ENCODE data around the gene ADGRB3.
"Not testable (repeated sequence)": the region's sequence is repeated elsewhere in the genome, so short reads cannot be mapped to it uniquely, and the experiment has no call there.

ADGRB3 gene

DNA sequence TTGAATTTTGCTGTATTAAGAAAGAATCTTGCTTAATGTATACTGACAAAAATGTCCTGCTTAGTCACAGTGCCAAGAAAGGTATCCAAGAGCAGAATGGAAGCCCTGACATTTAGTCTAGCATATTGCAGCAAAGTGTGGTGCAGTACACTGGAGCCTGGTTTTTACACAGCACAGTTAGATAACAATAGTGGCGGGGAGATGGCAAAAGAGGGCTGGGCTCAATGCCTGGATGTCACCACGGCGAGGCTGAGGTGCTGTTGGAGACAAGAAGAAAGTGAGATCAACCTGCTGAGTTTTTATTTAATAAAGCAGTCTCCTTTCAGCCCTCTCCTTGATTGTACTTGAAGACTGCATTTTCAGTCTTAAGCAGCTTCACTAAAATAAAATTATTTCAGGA is 735.7 kb downstream of the ADGRB3 start:
- DNase-seq, result no peak

DNA sequence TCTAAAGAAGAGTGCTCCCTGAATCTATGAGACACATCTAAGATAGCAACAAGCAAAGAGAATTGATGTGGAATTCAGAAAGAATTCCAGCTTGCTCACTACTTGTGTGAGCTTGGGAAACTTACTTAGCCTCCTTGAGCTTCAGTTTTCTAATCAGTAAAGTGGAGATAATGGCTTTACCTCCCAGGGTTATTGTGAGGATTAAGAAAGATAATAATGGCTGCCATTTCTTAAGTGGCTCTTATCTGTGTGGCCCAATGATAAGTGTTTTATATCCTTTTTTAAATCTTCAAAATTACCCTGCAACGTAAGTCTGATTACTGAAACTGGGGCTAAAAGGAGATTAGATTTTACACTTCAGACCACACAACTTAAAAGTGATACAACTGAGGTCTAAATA is 743.2 kb downstream of the ADGRB3 start:
- no peak for DNase-seq

DNA sequence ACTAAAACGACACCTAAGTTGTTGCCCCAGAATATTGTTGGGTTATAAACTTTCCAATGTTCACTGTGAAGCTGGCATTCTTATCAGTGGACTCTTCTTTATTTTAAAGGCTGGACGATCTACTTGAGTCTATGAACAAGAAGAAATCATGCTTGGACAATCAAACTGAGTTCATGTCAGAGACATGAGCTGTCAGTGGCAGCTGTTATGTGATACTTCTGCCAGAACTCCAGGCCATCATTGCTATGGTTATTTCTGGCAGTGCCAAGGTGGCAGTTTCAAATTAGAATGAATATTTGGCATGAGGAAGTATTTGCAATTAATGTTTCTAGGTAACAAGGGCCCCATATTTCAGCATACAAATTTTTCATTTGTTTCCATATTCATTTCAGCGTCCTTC is 744.4 kb downstream of the ADGRB3 start:
- DNase-seq, result no peak

DNA sequence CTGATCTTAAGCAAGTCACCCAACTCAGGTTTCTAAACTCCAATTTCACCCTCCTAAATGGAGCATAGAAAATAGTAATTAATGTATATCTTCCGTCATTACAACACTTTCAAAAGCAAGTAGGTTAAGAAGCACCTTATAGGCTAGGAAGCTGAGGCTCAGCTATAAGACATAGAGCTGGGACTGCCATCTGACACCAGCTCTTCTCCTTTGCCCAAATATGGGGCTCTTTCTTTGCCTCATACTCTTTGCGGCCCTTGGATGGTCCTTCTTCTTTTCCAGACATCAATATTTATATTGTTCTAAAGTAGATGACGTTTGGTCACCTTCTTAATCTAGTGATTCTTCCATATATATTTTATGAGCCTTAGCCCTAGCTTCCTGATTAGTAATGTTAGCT is 748.5 kb downstream of the ADGRB3 start:
- no peak for DNase-seq

DNA sequence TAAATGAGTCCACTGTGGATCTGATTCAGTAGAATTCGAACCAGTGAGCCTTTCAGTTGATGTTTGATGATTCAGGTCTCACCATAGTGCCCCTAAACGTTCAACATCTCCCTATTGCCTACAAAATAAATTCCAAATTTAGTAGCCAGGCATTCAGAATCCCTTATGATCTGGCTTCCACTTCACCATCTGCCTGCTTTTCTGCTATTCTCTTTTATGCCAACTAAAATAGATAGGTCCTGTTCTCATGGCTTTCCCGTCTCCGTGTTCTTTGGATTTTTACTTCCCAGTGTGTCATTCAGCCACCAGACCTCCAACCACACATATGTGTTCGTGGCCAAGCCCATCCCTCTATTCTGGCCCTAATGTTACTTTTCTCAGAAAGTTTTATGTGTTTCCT is 751.3 kb downstream of the ADGRB3 start:
- no peak for DNase-seq

DNA sequence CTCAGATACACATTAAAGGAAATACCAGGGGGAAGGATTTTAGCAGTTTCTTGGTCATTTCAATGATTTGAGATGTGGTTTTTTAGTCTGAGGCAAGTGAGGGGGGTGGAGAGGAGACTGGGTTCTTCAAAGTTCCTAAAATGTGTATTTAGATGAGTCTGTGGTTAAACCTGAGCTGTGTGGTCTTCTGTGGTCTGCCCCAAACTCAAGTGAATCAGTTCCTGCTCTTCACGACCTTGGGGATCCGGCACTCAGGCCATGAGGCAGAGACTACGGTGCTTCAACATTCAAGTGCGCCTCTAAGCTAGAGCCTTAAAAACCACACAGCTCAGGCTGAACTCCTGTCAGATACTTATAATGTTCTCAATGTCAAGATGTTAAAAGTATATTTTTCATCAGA is 755.0 kb downstream of the ADGRB3 start:
- no peak for DNase-seq

DNA sequence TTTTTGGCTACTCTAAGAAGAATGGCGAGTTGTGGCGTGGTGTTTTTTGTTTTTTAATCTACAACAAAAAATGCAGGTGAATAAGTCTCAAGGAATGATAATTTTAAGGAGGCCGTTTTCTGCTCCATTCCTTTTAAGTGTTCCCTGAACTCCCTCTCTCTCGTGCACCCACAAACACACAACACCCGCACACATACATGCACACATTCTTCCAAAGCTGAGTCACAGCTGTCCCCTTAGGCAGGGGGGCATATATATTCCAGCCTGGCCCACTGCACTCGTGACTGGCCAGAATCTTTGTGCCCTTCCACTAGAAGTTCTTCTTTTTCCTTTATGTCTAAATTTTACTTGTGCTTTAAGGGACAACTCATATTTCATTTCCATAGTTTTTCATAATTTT is 756.0 kb downstream of the ADGRB3 start:
- no peak for DNase-seq

DNA sequence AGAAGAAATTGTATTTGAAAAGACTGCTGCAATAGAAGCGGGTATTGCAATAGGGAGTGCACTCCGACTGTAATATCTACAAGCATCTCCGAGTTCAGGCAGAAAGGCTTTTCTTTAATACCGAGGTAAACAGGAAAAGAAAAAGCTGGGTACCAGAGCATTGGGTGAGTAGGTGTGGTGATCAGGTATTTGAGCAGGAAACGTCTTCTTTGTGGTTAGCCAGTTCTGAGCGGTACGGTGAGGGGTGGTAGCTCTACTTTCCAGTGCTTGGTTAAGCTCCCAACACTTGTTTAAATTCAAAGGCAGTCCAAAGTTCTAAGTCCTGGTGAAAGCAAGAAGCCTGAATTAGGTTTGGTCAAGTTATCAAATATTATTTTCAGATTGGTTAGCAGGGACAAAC is 757.7 kb downstream of the ADGRB3 start:
- DNase-seq, result no peak

DNA sequence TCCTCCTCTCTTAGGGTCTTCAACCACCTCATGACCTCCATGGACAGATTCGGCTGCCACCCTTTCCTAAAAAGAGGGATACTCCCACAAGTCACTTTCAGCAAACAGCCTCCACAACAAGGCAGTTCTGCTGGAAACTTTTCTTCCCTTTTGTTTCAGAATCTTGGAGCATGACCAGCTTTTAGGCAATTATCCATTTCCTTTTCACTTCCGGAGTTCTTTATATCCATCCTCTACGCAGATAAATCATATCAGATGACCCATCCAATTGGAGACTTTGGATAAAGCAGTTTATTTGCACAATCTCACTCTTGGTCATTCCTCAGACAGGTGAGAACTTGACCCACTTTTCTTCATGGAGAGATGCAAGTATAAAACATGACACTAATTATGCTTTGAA is 763.2 kb downstream of the ADGRB3 start:
- no peak for DNase-seq

DNA sequence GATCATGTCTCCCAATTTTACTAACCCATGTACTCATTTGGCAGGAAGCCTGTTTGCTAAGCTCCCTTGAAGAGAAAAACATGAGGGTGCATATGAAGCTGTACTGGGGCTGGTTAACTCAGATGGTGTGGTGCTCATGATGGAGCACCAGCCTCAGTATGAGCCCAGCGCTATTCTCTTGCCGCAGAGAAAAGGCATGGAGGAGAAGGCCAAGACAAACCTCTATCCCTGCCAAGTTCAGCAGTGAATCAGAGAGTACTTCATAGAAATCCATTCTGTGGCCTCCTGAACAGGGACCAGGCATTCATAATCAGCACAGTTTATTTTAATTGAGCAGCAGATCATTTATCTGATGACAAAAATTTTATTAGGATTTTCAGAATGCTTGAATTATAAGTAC is 763.6 kb downstream of the ADGRB3 start:
- no peak for DNase-seq

DNA sequence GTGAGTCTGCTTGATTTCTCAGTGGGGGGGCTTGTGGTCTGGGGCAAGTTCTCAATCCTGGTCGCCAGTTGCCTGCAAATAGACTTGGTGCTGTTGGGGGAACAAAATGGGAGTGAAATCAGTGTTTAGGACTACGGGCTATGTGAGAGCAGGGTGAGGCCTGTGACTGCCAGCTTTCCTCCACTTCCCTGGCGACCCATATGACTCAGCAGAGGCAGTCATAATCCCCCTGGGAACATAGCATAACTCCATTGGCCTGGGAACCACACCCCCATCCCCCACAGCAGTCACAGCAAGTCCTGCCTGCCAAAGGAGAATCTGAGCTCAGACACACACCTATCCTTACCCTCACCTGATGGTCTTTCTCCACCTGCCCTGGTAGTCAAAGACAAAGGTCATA is 773.8 kb downstream of the ADGRB3 start:
- DNase-seq, result no peak

DNA sequence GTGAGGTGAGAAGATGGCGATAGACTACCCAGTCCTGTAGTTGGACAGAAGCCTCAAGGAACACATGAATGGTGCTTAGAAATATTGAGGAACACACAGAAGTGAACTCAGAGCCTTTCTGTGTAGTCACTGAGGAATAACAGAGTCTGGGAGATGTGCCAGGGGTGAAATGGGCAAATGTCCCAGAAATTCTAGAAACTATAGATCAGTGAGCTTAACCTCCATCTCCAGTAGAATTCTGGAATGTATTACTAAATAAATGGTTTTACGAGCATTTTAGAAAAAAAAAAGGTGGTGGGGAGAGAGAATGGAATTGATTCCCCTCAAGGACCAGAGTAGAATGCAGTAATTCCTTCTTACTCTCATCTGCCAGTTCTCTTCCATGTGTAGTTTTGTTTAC is 781.7 kb downstream of the ADGRB3 start:
- DNase-seq, result no peak

DNA sequence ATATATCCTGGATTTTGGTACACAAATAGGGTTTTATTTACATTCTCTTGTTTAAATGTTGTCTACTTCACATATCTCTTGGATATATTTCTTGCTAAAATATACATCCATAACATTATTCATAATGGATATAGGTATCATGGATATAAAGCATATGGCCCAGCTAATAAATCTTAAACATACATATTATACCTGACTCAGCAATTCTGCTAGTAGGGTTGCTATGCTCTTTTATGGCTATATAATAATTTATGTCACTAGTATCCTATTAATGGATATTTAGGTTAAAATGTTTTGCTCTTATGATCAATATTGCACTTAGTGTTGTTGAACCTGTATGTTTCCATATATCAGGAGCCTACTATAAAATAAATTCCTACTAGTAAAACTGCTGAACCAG is 786.2 kb downstream of the ADGRB3 start:
- DNase-seq, result no peak

DNA sequence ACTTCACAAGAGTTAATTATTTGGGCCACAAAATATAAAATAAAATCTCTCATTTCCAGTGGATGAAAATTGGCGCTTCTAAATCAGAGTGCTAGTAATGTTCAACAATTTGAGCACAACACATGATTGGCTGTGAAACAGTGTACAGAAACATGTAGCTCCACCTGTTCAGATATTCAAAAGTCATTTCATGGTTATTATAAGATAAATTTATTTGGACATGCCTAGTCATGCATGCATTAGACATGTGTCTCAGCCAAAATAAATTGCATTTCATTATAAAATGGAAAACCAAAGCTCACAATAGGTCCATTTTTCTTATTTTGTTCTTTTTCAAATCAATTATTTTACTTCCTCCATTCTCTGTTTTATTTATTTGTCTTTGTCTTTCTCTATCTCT is 786.9 kb downstream of the ADGRB3 start:
- no peak for DNase-seq

DNA sequence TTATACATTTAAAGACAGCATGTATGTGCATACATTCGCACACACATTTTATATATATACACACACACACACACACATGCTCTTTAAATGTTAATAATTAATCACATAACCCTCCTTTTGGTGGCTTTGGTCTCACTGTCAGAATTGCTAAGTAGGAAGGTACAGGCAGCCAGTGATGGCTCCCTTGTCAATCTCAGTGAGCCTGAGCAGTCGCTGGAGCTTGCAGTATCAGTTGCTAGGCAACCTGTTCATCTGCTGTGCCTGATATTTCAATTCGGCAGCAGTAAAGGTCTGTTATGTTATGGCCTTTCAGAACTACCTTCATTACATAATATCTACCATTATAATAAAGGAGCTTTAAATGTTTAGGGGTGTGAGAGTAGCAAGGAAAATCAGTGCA is 787.4 kb downstream of the ADGRB3 start:
- no peak for DNase-seq

DNA sequence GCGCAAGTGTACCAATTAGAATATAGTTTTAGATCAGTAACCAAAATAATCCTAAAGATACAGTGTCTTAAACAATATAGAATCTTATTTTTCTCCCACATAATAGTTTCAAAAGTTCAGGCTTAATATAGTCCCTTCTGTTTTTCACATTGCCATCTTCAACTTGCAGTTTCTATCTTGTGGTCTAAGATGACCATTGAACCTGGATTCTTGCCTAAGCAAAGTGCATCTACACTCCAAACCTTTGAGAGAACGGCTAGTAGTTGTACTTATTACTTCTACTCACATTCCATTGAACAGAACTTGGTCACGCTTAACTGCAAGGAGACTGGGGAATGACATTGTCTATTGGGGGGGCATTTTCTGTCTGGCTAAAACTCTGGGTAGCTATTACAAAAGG is 788.7 kb downstream of the ADGRB3 start:
- no peak for DNase-seq

DNA sequence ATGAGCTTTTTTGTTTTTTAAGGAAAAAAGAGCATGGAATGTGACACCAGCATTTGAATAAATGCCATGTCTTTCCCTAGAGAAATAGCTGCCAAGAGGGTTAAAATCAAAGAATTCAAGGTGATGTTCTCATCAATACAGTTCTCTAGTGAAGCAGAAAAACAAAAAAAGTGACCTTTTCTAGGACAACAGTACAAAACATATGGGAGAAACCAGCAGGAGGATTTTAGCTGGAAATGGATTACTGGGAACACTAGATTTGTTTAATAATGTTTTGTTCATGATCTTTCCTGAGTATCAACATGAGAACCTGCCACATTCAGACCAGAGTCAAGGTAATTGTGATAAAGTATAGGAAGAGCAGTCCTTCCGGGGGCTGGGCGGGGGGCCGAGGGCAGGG is 789.5 kb downstream of the ADGRB3 start:
- DNase-seq, result no peak

DNA sequence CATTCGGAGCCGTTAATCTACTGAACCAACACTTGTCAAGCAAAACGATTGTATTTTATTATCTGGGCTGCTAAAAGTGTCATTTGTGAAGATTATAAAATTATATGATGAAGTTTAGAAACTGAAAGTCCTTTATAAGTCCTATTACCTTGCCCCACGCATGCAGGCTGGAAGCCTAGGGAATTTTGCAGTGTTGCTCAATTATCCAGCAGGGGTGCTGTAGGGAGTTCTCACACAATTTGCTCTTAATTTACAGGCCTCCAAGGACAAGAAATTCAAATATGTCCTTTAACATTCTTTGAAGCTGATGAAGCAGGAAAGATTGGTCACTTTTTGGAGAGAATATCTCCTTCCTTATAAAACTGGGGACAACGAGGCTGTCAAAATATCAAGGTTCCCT is 792.8 kb downstream of the ADGRB3 start:
- DNase-seq, result no peak

DNA sequence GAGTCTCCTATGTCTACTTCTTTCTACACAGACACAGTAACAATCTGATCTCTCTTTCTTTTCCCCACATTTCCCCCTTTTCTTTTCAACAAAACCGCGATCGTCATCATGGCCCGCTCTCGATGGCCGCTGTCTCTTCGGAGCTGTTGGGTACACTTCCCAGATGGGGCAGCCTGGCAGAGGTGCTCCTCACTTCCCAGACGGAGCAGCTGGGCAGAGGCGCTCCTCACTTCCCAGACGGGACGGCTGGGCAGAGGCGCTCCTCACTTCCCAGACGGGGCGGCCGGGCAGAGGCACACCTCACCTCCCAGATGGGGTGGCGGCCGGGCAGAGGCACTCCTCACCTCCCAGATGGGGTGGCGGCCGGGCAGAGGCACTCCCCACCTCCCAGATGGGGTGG is 797.1 kb downstream of the ADGRB3 start:
- DNase-seq, result not testable (repeated sequence)

DNA sequence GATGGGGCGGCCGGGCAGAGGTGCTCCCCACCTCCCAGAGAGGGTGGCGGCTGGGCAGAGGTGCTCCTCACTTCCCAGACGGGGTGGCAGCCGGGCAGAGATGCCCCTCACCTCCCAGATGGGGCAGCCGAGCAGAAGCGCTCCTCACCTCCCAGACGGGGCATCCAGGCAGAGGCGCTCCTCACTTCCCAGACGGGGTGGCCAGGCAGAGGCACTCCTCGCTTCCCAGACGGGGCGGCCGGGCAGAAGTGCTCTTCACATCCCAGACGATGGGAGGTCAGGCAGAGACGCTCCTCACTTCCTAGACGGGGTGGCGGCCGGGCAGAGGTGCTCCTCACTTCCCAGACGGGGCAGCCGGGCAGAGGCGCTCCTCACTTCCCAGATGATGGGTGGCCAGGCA is 798.0 kb downstream of the ADGRB3 start:
- not testable (repeated sequence) for DNase-seq

DNA sequence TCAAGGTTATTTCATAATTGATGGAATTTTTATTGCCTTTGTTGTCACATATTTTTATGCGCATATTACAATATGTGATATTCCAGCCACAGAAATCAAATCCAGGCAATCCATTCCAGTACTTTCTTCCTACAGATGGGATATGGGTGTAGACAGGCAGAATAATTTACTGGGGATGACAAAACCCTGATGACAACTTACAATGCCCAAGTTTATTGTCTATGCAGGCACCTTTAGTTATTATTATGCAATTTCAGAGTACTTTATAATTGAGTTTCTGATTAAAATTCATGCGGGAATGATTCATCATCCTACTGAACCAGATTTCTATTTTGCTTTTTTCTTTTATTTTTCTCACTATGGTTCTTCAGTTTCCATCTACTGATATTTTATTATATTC is 803.0 kb downstream of the ADGRB3 start:
- no peak for DNase-seq
